Activated CD8-positive, alpha-beta memory T cell treated with anti-CD3 and anti-CD28 coated beads, Interleukin-2, amount 10 ng/mL, durations not matched to agents 7 days and 5 days (primary cell): ENCODE measurements around the gene CNGB1. TPM values are rescaled to one million over a fixed set of nuclear protein-coding genes. Genes with fewer than 3 reads are reported as not detected.
"Not testable (repeated sequence)": the region's sequence is repeated elsewhere in the genome, so short reads cannot be mapped to it uniquely, and the experiment has no call there.

Experiments
- ATAC-seq: fragments of 150-1000 bp; cut with Tn5 transposase; one replicate; pipeline ENCODE4 v1.10.0; 2021; ENCODE audit warnings: moderate library complexity
- CTCF ChIA-PET: fragments of 350-600 bp; sonication (Branson Sonifier 250); formaldehyde crosslinking; loops from one replicate; lab custom pipeline; 2021; ENCODE audit warnings: antibody characterized with exemption; lab: Charles Lee
- DNase-seq: peaks from one replicate; pipeline ENCODE4 v3.0.0-alpha.2; 2020
- H3K27ac Mint-ChIP-seq: one replicate; pipeline ENCODE4 v1.8.0; 2021; ENCODE audit warnings: mild to moderate bottlenecking, mixed read lengths
- H3K27me3 Mint-ChIP-seq: one replicate; pipeline ENCODE4 v1.8.0; 2021; ENCODE audit warnings: mixed read lengths
- H3K36me3 Mint-ChIP-seq: one replicate; pipeline ENCODE4 v1.8.0; 2021; ENCODE audit warnings: mild to moderate bottlenecking, mixed read lengths
- H3K4me1 Mint-ChIP-seq: one replicate; pipeline ENCODE4 v1.8.0; 2021; ENCODE audit warnings: mixed read lengths
- H3K4me3 Mint-ChIP-seq: one replicate; pipeline ENCODE4 v1.8.0; 2021; ENCODE audit warnings: mild to moderate bottlenecking, moderate library complexity, mixed read lengths
- H3K9me3 Mint-ChIP-seq: one replicate; pipeline ENCODE4 v1.8.0; 2022; ENCODE audit warnings: low read depth, mixed read lengths
- total RNA-seq, 2 experiments: library from RNA; stranded (reverse); gene quantifications; one replicate each; pipeline ENCODE4 v1.2.3, GENCODE V29; 2021

Gene CNGB1
- total RNA-seq, 2 experiments from 2014 or later, result not detected

GRCh38 chr16:57867000-57867561 is 103.8 kb downstream of the CNGB1 start:
- H3K27me3 Mint-ChIP-seq, result peaks cover 27% of the 10 kb centered on the region

DNA sequence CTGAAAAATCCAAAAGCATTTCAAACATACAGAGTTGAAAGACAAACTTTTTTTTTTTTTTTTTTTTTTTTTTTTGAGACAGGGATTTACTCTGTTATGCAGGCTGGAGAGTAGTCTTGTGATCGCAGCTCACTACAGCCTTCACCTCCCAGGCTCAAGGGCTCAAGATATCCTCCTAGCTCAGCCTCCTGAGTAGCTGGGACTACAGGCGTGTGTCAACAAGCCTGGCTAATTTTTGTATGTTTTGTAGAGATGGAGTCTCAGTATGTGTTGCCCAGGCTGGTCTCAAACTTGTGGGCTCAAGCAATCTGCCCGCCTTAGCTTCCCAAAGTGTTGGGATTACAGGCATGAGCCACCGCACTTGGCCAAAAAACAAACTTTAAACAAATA is 104.4 kb downstream of the CNGB1 start:
- Mint-ChIP-seq H3K36me3 (no peaks in the 10 kb centered on the region), H3K27me3 (peaks cover 25% of the 10 kb centered on the region), H3K27ac (no peak overlapping the region), H3K4me3 (no peak overlapping the region), H3K4me1 (peaks cover 4% of the 10 kb centered on the region), H3K9me3 (no peaks in the 10 kb centered on the region)
- ATAC-seq (no peak), DNase-seq (no peak)
- CTCF ChIA-PET, result no interaction called here

More at GRCh38 chr16:57867000-57867561, 103.8 kb downstream of the CNGB1 start:
- DNase-seq (no peak), ATAC-seq (no peak)
- Mint-ChIP-seq H3K9me3 (no peaks in the 10 kb centered on the region), H3K27ac (no peak overlapping the region), H3K4me3 (no peak overlapping the region), H3K4me1 (peaks cover 6% of the 10 kb centered on the region), H3K36me3 (no peaks in the 10 kb centered on the region)
- CTCF ChIA-PET, result no interaction called here

DNA sequence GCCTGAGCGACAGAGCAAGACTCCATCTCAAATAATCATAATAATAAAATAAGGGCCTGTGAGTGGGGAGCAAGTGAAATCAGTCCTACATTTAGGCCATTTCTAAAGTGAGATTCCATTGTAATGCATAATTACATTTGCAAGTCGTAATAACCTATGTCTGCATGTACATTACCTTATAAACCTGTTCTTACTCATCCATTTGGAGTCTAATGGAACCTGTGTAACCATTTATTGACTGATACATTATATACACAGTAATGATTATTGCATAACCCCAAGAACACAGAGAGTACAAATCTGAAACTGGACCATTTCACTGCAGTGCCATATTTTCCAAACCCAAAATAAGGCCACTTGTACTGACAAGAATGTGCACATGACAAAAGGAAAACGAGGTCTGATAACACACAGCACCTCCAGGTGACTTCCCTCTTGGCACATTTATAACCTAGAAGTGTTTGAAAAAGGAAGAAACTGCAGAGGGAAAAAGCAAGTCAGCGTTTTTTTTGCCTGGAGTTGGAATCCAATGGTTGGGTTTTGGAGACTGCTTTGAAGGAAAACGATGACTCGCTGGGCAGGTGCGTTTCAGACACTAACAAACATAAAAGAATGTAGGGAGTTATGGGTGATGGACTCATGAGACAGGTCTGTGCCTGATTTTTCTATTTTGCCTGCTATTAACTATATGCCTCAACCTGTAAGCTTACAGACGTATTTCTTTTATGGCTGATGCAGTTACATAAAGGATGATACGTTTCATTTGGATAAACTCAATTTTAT is 105.0 kb downstream of the CNGB1 start:
- Mint-ChIP-seq H3K36me3 (no peaks in the 10 kb centered on the region), H3K4me3 (no peak overlapping the region), H3K9me3 (no peaks in the 10 kb centered on the region), H3K27me3 (peaks cover 26% of the 10 kb centered on the region), H3K4me1 (peaks cover 2% of the 10 kb centered on the region), H3K27ac (no peak overlapping the region)
- CTCF ChIA-PET, result no interaction called here
- no peak for ATAC-seq
- DNase-seq, result no peak

- no peaks in the 10 kb centered on the region for H3K36me3 Mint-ChIP-seq
- no peaks in the 10 kb centered on the region for H3K9me3 Mint-ChIP-seq
- no peak overlapping the region for H3K4me3 Mint-ChIP-seq
- H3K4me1 Mint-ChIP-seq, result no peaks in the 10 kb centered on the region
- peaks cover 33% of the 10 kb centered on the region for H3K27me3 Mint-ChIP-seq
- no peak for DNase-seq
- H3K27ac Mint-ChIP-seq, result no peak overlapping the region
- CTCF ChIA-PET, result interaction anchor here (0.5 to 2.7 kb wide), 7 partner anchors 52 to 473 kb away, joined by 3 to 12 read pairs (median 4); partner anchors contain the start of gene ZNF319
- ATAC-seq, result no peak
Measured at GRCh38 chr16:57863434-57864160, 107.3 kb downstream of the CNGB1 start.

GRCh38 chr16:57862698-57863433 is 108.1 kb downstream of the CNGB1 start:
- no peak overlapping the region for H3K27ac Mint-ChIP-seq
- peaks cover 40% of the 10 kb centered on the region for H3K27me3 Mint-ChIP-seq
- no peaks in the 10 kb centered on the region for H3K36me3 Mint-ChIP-seq
- no peak for ATAC-seq
- H3K9me3 Mint-ChIP-seq, result no peaks in the 10 kb centered on the region
- no peak overlapping the region for H3K4me3 Mint-ChIP-seq
- CTCF ChIA-PET, result interaction anchor here (0.5 to 2.7 kb wide), 8 partner anchors 51 to 623 kb away, joined by 3 to 12 read pairs (median 4); partner anchors contain the start of gene ZNF319
- DNase-seq, result no peak
- H3K4me1 Mint-ChIP-seq, result no peaks in the 10 kb centered on the region

DNA sequence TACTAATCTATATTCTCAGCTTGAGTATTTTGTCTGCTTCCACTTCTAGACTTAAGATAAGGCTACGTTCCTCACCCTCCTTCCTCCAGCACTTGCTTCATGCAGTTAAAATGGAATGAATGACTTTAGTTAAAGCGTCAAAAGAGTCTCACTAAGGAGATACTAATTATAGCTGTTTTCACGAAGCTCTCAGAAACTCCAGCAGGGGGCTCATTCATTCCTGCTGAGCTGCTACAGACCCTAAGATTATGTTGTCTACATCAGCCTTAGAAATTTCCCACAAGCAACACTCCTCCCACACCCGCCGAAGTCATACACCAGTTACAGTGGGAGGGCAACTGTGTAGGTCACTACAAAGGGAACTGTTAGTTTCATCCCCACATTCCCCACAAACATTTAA is 111.6 kb downstream of the CNGB1 start:
- CTCF ChIA-PET, result interaction anchor here (1.2 to 1.9 kb wide), 3 partner anchors 40 to 211 kb away, joined by 3 to 6 read pairs (median 3); no protein-coding TSS in a partner anchor
- Mint-ChIP-seq H3K4me3 (no peak overlapping the region), H3K27me3 (peaks cover 45% of the 10 kb centered on the region), H3K27ac (no peak overlapping the region), H3K36me3 (no peaks in the 10 kb centered on the region), H3K4me1 (no peaks in the 10 kb centered on the region), H3K9me3 (no peaks in the 10 kb centered on the region)
- DNase-seq (no peak), ATAC-seq (no peak)

DNA sequence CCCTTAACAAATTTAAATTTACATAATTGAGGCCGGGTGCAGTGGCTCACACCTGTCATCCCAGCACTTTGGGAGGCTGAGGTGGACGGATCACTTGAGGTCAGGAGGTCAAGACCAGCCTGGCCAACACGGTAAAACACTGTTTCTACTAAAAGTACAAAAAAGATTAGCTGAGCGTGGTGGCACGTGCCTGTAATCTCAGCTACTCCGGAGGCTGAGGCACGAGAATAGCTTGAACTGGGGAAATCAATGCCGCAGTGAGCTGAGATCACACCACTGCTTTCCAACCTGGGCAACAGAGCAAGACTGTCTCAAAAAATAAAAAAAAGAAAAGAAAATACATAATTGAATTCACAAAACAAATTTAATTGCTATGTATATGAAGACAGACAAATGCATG is 112.3 kb downstream of the CNGB1 start:
- Mint-ChIP-seq H3K27ac (no peak overlapping the region), H3K36me3 (no peaks in the 10 kb centered on the region), H3K27me3 (peaks cover 43% of the 10 kb centered on the region), H3K9me3 (no peaks in the 10 kb centered on the region), H3K4me3 (no peak overlapping the region), H3K4me1 (no peaks in the 10 kb centered on the region)
- ATAC-seq, result no peak
- CTCF ChIA-PET, result interaction anchor here (1.2 to 1.9 kb wide), 4 partner anchors 41 to 210 kb away, joined by 3 to 6 read pairs (median 3); partner anchors contain the start of gene ADGRG3
- DNase-seq, result no peak

DNA sequence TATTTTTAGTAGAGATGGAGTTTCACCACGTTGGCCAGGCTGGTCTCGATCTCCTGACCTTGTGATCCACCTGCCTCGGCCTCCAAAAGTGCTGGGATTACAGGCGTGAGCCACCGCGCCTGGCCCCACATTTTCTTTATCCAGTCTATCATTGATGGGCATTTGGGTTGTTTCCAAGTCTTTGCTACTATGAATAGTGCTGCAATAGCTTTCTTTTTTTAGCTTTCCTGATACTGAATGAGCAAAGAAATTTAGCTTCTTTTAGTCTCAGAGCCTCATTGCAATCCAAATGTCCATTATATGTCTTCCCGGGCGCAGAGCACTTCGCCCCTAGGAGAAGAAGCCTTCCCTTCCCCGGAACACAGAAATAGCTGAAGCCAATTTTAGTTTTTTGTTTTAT is 112.9 kb downstream of the CNGB1 start:
- not testable (repeated sequence) for H3K27ac Mint-ChIP-seq, DNase-seq, H3K4me3 Mint-ChIP-seq, H3K4me1 Mint-ChIP-seq, H3K9me3 Mint-ChIP-seq, ATAC-seq, H3K36me3 Mint-ChIP-seq
- CTCF ChIA-PET, result interaction anchor here (1.2 to 1.9 kb wide), 2 partner anchors 41 to 191 kb away, joined by 3 to 6 read pairs; partner anchors contain the start of gene ADGRG3
- H3K27me3 Mint-ChIP-seq, result peaks cover 38% of the 10 kb centered on the region

DNA sequence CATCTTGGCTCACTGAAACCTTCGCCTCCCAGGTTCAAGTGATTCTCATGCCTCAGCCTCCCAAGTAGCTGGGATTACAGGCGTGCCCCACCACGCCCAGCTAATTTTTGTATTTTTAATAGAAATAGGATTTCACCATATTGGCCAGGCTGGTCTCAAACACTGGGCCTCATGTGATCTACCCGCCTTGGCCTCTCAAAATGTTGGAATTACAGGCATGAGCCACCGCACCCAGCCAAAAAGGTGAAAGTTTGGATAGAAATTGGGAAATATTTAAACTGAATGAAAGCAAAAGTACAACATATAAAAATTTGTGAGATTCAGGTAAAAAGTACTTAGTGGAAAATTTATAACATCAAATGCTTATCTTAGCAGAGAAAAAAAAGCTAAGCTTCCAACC is 115.7 kb downstream of the CNGB1 start:
- H3K4me1 Mint-ChIP-seq, result no peaks in the 10 kb centered on the region
- no peaks in the 10 kb centered on the region for H3K9me3 Mint-ChIP-seq
- no peak for ATAC-seq
- no peak for DNase-seq
- CTCF ChIA-PET, result no interaction called here
- no peak overlapping the region for H3K27ac Mint-ChIP-seq
- no peak overlapping the region for H3K4me3 Mint-ChIP-seq
- no peaks in the 10 kb centered on the region for H3K36me3 Mint-ChIP-seq
- peaks cover 40% of the 10 kb centered on the region for H3K27me3 Mint-ChIP-seq

DNA sequence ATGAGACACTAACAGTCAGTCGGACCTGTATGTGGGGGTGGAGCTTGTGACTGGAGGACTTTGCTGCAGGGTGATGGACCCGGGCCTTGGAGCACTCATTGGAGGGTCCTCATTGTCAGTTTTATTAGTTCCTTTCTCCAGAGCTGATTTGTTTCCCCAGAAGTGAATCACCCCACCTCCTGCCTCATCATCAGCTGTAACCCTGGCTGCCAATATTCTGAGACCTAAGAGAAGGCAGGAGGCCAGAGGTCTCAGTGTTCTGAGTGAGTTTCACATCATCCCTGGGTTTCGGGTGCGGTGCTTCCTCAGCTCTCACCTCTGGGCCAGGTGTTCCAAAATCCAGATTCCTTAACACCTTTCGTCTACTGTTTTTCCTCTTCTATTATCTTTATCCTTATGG is 118.7 kb downstream of the CNGB1 start:
- ATAC-seq (no peak), DNase-seq (no peak)
- CTCF ChIA-PET, result interaction anchor here (1.3 kb wide), 1 partner anchor 10 kb away, joined by 3 read pairs; no protein-coding TSS in a partner anchor
- Mint-ChIP-seq H3K4me1 (no peaks in the 10 kb centered on the region), H3K4me3 (no peak overlapping the region), H3K9me3 (no peaks in the 10 kb centered on the region), H3K27me3 (peaks cover 30% of the 10 kb centered on the region), H3K36me3 (no peaks in the 10 kb centered on the region), H3K27ac (no peak overlapping the region)

DNA sequence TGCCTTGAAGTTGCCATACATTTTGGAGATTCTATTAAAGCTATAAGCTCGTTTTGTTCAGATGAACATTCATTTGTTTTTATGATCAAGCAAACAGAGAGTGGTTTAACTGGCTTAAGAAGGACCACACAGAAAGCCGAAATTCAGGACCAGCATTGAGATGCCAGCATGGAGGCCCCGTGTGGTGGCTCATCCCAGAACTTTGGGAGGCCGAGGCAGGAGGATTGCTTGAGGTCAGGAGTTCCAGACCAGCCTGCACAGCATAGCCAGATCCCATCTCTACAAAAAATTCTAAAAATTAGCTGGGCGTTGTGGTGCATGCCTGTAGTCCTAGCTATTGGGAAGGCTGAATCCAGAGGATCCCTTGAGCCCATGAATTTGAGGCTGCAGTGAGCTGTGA is 122.7 kb downstream of the CNGB1 start:
- Mint-ChIP-seq H3K9me3 (no peaks in the 10 kb centered on the region), H3K27me3 (peaks cover 23% of the 10 kb centered on the region), H3K27ac (no peak overlapping the region), H3K4me3 (no peak overlapping the region), H3K36me3 (no peaks in the 10 kb centered on the region), H3K4me1 (no peaks in the 10 kb centered on the region)
- DNase-seq (no peak), ATAC-seq (no peak)
- CTCF ChIA-PET, result interaction anchor here (0.6 to 0.8 kb wide), 2 partner anchors 21 to 58 kb away, joined by 3 read pairs; no protein-coding TSS in a partner anchor

- ATAC-seq, H3K27ac Mint-ChIP-seq, CTCF ChIA-PET, H3K4me1 Mint-ChIP-seq, H3K9me3 Mint-ChIP-seq, DNase-seq, H3K4me3 Mint-ChIP-seq, H3K36me3 Mint-ChIP-seq: not testable (repeated sequence)
- peaks cover 17% of the 10 kb centered on the region for H3K27me3 Mint-ChIP-seq
Measured at GRCh38 chr16:57846931-57847330, 124.0 kb downstream of the CNGB1 start.
